HG02885 (cell line): ENCODE results near the gene RASAL2.
A peak's percentile ranks its signal among the peaks of the same experiment; 100 is the strongest.

Source experiments
- ATAC-seq: cut with Tn5 transposase; IDR thresholded peaks from one replicate; pipeline ENCODE4 v1.9.1; 2021; ENCODE audit warnings: mild to moderate bottlenecking; ENCODE audit not compliant: unreplicated experiment, poor library complexity

Gene RASAL2

DNA sequence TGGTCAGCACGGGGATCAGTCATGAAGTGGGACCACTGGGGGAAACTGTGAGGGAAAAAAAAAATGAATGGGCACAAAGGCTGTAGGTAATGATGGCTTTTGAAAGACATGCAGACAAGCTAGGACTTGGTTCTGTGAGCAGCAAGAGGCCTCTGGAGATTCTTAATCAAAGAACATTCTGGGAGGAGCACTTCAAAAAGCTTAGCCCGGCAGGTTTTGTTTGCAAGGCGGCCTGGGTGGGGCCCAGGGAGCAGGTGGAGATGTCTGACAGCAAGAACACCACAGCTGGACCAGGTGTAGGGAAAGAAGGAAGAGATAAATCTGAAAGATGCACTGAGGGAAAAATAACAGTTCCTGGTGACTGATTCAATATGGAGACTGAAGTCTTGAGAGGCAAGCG, 425.0 kb downstream of the RASAL2 start:
- ATAC-seq, result no peak

DNA sequence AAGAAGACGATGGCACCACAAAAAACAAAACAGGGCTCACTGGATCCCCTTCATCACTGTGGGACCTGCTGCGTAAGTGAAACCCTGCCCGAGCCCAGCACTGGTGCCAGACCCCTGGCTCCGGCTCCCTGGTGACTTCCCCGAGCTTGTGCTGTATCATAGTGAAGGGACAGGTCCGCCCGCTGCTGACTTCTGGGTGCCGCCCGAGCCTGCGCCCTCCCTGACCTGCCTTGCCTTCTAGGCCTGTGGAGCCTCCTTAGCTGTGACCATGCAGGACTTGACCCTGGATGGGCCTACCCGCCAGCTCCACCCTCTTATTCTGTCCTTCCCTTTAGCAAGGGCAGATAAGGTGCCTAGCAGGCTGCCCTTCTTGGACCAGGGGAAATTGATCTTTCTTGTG, 426.9 kb downstream of the RASAL2 start:
- no peak for ATAC-seq

DNA sequence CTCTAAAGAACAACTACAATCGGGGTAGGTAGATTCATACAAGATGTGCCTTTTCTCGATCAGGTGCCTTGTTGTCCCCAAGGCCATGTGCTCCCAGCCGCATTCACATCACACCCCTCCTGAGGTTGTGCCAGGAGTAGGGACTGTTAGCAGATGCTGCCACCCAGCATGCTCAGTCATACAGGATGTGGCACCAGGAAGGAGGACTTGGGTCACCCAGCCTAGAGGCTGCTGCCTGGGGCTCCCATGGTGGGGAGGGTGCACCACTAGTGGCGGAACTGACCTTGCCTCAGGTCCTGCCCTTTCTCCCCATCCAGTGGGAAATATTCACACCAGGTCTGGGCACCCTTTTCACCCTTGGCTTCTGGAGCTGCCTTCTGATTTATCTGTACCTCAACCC, 427.3 kb downstream of the RASAL2 start:
- ATAC-seq, result no peak

DNA sequence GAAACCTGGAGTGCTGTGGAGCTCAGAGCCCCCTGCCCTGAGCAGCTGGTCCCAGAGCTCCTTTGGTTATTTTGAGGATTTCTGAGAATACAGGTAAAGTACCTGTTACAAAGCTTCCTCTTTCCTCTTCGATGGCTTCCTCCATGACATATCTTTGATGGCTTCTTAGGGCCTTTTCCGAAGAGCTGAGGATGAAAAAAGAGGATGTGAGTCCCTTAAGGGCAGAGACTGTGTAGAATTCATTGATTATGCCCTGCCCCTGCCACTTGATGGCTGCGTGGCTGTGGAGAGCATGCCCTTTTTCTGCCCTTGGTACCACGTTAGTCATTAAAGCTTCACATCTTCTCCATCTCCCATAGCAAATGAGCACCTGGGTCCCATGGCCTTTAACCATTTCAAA, 433.2 kb downstream of the RASAL2 start:
- ATAC-seq, result no peak

DNA sequence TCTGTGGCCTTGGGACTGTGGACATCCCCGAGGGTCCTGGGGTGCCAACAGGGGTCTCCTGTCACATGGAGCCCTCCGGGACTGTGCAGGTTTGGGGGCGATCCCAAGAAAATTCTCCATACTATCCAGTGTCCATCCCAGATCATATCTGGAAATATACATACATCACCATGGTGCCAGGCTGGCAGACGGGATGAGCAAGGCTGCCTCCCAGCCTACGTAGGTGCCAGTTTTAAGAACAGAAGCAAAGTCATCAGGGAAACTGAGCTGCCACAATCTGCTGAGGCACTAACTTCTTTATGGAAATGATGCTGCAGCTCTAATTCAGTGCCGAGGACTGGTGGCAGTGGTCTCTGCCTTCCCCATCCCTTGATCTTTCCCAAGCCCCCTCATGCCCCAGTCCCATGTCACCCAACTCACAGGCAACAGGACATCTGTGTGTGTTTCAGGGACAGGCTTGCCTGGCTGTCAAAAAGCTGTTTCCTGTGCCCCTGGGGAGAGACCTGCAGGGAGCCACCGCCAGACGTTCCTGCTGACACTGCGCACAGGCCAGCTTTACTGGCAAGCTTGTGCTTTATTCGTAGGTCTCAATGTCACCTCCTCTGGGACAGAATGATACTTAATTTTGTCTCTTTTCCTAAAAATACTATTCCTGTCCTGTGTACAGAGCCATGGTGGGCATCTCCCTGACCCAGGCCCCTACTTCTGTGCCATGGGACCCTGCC, 434.5 kb downstream of the RASAL2 start:
- ATAC-seq, result no peak

DNA sequence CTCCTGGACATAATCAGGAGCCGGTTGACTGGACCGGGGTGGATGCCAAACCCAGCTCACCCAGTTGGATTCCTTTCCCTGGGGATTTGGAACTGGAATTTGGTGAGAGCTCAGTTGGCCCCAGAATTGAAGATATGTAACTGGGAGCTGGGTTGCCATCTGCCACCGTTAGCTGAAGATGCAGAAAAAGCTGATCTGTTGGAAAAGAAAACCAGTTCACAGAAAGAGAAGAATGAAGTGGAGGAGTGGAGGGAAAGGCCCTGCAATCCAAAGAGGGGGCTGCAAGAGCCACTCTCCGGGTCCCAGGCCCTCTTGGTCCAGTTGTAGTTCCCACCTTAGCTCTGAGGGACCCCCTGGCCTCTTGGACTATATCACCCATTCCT, 435.0 kb downstream of the RASAL2 start:
- no peak for ATAC-seq

DNA sequence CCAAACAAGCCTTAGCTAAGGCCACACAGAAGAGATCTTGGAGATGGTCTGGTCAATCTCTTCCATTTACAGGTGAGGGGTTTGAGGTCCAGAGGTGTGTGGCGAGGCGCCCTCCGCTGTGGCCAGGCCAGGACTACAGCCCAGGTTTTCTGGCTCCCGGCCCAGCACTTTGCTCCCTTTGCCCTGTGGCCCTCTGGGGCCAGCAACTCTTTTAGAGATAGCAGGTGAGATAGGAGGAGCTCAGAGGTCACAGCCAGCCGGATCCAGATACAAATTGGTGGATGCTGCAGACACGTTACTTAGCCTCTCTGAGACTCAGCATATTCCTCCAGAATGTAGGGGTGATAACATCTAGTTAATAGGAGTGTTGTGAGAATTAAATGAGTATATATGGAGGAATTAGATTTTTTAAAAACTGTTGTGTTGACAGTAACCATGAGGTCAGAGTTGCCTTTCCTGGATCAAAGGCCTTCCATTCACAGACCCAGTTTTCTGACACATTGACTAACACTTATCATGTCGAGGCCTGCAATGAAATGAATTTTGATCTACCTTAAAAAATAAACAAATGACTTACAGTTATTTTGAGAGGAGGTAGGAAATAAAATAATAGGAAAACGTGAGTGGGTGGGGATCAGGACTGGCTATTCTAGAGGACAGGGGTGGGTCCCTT, 435.6 kb downstream of the RASAL2 start:
- ATAC-seq, result no peak

DNA sequence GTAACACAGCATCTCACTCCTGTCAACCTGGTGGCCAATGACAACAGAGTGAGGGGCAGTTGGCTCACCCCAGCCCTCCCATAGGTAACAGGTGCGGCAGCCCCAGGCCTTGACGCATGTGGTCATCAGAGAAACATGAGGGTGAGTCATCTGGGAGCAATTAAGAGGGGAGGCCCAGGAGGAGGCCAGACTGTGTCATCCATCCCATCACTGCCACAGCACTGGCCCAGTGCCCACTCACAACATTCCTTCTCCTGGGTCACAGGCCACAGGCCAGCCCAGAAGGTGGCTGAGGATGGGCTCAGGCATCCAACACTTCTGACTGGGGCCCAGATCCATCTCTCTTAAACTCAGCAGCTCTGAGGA, 436.1 kb downstream of the RASAL2 start:
- no peak for ATAC-seq

DNA sequence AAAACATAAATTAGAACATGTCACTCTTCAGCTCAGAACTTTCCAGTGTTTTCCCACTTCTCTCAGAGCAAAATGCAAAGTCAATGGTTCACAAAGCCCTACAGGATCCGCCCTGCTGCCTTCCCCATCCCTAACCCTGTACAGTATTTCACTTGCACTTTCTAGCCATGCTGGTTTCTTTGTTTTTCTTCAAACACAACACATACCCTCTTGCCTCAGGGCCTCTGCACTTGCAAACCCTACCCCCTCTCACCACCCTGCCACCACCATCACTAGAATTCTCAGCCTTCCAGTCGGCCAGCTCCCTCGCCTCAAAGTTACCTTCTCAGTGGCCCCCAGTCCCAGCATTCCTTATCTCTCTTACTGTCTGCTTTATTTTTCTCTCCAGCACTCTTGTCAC, 436.6 kb downstream of the RASAL2 start:
- no peak for ATAC-seq

DNA sequence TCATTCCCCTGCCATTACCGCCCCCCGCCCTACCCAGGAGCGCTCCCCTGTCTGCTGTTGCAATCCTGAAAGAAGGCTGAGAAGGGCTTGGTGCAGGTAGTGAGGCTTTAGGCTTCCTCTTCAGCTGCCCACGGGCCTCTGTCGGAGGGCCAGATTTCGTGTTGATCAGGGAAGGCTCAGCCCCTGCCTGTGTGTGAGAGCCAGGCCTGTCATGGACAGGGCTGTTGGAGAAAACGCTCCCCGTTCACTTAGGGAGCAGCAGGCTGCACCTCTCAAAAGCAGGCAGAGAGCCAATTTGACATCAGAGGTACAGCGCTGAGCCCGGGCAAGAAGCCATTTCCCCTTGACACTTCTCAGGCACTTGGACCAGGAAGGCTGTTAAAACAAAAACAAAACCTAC, 438.0 kb downstream of the RASAL2 start:
- ATAC-seq, result no peak

DNA sequence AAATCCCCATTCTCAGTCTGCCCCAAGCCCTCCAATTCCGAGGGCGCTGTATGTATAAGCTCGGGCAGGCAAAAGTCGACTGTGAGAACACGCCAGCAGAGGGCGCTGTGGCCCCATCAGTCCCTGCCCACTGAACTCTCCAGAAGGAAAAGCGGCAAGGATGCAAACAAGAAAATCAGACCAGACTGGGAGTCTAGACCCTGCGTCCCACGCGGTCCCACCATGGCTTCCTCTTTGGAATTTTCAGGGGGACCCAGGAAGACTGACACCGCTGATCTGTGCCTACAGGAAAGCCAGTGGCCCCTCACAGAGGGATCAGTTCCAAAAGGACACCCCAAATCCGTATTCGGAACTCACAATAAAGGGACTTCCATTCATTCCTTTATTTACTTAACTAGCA, 438.5 kb downstream of the RASAL2 start:
- ATAC-seq, result peak; percentile 84

DNA sequence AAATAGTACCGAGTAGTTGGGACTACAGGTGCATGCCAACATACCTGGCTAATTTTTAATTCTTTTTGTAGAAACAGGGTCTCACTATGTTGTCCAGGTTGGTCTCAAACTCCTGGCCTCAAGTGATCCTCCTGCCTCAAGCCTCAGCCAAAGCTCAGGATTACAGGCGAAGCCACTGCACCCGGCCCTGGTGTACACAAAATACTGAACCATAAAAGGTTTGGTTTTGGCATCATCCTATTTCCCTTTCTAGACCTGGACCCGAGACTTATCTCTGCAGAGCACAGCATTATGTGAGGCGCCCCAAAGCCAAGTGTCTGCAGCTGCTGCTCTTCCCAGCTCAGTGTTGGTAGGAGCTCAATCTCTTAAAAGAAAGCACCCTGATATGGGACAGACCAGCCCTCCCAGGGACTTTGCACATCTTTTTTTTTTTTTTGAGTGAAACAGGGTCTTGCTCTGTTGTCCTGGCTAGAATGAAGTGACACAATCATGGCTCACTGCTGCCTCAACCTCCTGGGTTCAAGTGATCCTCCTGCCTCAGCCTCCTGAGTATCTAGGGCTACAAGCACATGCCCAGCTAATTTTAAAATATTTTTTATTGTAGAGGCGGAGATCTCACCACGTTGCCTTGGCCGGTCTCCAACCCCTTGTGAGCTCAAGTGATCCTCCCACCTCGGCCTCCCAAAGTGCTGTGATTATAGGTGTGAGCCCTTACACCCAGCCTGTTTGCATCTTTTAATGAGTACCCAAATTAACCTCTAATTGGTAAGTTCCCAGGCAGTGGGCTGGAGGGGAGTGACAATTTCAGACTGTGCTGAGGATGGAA, 439.4 kb downstream of the RASAL2 start:
- no peak for ATAC-seq
